HuH-7 (cell line): Measurements from ENCODE around the gene PRKCH.

Experiments
- DNase-seq: peaks from one replicate; pipeline ENCODE4 v3.0.0; 2011; ENCODE audit warnings: low spot score

Gene PRKCH

DNA sequence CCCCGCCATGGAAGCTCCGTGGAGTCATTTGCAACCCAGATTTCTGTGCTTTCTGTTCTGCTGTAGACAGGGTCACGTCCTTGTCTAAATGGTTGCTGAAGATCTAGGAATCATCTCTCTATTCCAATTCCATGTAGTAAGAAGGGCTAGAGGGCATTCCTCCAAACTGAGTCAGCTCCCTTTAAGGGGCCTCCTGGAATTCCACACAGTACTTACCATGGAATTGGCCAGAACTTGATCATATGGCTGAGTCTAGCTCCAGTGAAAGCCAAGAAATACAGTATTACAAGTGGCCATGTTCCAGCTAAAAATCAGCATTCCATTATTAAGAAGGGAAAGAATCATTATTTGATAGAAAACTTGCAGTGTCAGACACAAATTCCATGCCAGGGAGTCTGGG, 171.9 kb downstream of the PRKCH start:
- no peak for DNase-seq

DNA sequence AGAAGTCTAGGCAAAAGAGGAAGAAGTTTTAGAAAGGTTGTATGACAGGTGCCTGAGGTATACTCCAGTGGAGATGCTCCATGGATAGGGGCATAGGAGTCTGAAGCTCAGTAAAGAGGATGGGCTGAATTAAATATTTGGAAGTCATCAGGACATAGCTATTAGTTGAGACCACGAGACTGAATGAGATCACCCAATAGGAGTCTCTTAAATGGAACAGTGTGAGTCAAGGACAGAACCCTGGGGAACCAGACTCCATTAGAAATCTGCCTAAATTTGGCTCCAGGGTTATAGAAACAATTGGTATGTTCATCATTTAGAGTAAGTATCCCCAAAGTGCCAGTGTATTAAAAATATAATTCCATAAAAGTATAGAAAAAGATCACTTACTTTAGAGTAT, 172.6 kb downstream of the PRKCH start:
- no peak for DNase-seq

DNA sequence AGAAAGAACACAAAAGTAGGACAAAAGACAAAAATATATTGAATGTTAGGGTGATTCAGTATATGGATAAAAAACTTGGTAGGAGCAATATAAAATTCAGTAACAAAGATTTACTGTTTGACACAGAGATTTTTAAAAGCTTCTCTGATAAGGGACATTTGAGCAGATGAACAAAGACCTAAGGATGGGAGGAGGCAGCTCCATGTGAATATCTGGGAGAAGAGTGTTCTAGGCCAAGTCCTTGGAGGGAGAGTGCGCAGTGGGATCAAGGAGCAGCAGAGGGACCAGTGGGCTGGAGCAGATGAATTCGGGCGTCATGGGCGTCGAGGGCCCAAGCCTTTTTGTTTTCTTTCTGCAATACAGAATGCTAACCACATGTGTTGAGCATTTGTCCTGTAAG, 174.4 kb downstream of the PRKCH start:
- DNase-seq = no peak

DNA sequence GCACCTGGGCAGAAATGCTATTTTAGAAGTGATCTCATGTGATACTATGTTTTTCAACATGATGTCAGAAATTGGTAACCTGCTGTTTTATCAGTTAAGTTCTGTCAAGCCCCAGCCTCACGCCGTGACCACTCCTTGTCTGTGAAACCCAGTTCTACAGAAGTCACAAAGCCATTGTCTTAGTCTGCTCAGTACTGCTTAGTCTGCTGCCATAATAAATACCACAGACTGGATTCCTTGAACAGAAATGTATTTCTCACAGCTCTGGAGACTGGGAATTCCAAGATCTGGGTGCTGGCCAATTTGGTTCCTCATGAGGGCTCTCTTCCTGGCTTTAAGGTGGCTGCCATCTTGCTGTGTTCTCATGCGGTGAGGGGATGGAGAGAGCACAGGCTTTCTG, 176.9 kb downstream of the PRKCH start:
- no peak for DNase-seq

DNA sequence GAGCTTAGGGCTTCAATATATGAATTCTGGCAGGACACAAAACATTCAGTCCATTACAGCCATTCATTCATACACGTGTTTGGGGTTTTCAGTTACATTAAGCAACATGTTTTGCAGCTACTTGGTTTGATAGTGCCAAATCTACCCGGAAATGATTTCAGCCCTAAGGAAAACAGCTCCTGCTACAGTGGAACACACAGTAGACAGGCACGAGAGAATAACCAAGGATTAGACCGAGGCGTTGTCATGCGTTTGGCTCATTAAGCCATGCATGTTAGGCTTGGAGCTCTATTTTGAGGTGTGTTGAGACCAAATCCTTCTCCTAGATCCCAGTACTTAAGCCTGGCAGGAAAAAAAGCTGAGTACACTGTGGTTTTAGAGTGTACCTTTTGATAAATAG, 177.4 kb downstream of the PRKCH start:
- DNase-seq = no peak

DNA sequence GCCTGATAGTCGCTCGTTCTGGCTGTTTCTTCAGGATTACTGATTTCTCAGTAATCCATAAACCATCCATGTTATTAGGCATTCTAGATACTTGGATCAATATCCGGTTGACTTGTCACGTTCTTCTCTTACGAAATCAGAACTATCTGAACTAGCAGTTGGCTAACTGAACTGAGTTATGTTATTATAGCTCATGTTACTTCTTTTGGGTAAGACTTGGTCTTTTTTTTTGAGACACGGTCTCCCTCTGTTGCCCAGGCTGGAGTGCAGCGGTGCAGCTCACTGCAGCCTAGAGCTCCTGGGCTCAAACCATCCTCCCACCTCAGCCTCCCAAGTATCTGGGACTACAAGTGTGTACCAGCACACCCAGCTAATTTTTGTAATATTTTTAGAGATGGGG, 178.6 kb downstream of the PRKCH start:
- DNase-seq = no peak

DNA sequence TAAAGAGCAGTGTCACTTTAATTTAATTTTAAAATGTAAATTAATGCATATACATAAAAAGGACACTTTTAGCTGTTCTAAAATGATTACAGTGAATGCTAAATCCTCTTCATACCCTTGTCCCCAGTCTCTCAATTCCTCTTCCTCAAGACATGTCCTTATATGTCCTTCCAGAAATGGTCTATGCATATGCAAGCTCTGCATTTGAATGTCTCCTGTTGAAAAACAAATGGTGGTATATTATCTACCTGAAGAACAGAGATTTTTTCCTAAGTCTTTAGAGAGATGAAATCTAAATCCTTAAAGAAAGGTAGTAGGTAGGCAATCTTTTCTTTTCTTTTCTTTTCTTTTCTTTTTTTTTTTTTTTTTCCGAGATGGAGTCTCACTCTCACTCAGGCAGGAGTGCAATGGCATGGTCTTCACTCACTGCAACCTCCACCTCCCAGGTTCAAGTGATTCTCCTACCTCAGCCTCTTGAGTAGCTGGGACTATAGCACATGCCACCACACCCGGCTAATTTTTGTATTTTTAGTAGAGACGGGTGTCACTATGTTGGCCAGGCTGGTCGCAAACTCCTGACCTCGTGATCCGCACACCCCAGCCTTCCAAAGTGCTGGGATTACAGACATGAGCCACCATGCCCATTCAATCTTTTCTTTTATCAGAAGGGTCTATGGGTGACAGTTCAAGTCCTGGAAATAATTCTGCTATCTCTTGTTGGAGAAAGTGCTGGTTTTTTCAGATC, 180.5 kb downstream of the PRKCH start:
- no peak for DNase-seq

DNA sequence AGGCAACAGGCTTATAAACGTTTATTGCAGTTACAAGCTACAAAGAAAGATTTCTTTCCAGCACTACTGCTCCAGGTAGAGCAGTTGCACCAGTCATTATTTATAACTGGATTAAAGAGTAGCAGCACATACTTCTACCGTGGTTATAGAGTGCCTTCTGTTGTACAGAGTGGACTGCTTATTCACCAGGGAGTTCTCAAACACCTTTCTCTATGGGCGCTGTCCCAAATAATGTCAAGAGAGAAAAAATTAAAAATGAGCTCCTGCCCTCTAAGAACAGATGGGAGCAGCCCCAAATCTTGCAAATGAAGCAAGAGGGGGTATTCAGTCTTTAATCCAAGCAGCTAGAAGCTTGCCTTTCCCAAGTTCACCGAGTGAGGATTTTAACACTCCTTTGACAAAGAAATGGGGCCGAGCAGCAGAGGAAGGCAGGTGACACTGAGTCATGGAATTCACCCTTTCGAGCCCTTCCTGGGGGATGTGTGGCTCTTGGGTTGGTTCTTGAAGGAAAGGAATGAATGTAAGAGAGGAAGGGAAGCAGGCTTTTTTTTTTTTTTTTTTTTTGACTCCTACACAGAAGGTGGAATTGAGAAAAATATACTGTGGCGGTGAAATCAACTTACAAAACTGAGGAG, 181.2 kb downstream of the PRKCH start:
- DNase-seq = no peak

DNA sequence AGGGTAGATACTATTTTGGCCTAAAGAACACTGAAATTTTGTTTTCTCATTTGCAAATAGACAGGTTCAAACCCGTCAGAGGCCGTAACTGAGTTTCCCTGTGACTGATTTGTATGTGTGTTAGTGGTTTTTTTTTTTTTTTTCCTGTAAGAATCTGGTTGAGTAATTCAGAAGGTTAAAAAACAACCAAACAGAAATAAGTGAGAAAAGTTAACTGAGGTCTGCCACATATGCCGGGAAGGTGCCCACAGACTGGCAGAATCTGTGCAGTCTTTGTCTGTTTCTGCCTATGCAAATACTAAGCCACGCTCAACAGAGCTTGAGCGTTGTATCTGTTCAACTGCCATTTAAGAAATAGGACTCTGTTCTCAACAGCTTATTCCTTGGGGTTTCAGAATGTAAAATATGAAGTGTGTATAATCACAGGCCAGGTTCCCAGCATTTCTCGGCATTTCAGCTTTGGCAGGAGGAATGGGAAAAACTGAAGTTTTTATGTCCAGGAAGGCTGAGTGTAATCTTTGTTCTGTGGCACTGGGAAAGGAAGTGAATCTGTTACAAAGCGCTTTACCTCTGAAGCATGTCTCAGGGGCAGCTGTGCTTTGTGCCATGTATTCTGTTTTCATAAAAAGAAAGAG, 181.9 kb downstream of the PRKCH start:
- no peak for DNase-seq

DNA sequence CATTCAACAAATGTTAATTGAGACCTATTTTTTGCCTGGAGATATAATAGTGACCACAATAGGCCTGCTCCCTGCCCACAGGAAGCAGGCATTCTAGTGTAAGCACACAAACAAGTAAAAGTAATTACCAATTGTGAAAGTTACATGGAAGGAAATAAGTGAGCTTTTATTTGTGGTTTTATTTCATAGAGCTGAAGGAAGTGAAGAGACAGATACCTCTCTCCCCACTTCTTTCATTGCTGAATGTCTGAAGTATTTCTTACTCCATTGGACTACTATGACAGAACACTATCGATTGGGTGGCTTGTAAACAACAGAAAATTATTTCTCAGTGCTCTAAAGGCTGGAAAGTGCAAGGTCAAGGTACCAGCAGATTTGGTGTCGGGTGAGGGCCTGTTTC, 183.5 kb downstream of the PRKCH start:
- no peak for DNase-seq

DNA sequence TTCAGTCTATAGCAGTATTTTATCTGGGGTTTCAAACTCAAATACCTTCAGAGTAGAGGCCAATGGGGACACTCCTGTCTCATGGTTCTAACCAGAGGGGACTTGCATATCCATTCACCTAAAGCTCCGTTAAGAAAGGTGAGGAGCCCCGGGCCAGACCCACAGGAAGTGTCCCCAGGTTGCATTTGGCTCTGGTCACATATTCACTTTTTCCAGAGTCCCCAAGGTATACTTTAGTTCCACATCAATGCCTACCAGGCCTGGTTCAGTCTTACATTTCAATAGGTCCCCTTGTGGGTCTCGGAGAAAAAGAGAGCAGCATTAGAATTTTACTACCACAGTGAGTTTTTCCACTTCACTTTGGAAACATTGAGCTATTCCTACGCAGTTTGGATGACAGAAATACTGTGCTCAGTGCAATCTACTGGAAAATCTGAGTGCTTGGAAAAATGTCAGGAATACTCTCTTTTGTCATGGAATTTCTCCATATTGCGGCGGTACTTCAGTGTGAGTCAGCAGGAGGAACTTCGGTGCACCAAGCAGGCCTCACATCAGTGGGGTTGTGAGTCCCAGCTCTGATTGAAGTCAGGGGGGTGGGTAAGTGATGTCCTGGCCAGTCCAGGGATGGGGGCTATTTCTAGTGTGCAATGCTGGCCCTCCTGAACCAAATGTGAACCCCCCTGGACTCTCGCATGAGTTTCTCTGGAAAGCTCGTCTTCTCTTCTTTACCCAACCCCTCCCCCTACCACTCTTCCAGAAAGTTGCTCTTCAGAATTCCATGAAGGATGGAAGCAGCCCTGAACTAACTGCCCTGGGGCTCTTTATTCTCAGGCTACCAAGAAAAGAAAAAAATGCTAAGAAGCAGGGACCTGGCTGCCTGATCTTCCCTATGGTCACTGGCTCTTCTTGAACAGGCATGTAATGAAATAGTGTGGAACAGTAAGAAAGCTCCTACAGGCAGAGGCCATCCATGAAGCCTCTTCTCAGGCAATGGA, 184.7 kb downstream of the PRKCH start:
- DNase-seq = no peak

DNA sequence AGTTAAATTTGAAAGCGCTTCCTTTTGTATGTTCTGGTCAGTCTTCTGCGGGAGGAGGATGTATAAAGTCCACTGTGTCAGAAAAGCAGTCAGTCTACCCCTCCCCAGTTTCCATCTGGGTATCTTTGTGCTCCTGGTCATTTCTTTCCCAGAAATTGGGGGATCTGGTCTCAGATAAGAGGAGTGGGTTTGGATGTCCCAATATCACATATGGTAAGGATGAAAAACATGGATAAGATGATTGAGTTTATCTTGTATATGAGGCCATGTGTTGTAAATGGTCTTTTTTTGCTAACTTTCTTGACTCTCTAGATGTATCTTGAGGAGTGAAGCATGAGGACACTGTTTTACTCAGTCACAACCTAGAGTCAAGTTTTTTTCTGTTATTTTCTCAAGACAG, 187.1 kb downstream of the PRKCH start:
- no peak for DNase-seq

DNA sequence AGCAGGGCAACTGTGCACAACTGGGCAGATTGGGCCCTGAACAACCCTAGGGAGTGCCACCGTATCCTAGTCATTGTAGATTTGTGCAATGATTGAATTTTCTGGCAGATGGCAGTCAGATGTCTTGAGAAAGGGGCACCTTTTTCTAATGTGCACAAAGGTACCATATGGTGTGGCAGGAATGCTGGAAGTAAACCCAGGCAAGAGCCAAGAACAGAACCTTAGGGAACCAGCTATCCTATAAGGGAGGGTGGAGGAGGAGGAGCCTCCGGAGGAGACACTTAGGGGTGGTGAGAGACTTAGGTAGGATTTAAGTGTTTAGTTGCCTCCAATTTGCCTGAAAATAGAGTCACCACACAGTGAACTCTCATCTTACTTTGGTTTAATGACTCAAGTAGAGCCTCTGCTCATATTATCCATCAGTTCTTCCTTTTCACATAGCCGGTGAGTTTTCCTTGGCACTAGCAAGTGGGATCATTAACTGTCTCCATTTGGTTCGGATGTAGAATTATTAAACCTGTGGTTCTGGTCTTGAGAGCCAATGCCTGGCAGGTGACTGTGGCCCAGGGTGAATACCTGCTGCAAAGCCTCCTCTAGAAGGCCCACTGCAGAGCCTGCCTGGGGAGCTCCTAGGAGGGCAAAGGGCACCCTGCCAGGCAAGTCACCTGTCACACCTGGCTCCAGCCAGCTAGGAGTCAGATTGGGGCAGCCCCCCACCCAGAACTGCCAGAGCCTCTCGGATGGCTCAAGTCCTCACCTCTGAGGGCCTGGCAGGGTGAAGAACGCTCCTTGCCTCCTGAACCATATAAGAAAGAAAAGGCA, 189.6 kb downstream of the PRKCH start:
- DNase-seq = no peak

DNA sequence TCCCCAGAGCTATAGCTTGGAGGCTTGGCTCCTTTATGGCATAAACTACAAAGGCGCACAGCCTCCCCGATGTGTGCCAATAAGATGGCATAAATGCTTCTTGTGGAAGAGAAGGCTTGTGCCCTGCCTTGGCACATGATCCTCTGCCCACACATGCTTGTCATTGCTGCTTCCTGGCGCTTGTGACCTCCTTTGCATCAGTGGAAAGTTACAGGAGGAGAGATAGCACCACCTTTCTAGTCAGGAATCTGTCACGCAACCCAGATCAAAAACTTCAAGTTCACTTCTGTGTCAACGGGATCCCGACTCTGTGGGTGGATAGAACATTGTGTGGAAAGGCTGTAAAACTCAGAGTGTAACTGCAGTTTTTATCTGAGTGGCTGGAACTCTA, 190.2 kb downstream of the PRKCH start:
- DNase-seq = no peak

DNA sequence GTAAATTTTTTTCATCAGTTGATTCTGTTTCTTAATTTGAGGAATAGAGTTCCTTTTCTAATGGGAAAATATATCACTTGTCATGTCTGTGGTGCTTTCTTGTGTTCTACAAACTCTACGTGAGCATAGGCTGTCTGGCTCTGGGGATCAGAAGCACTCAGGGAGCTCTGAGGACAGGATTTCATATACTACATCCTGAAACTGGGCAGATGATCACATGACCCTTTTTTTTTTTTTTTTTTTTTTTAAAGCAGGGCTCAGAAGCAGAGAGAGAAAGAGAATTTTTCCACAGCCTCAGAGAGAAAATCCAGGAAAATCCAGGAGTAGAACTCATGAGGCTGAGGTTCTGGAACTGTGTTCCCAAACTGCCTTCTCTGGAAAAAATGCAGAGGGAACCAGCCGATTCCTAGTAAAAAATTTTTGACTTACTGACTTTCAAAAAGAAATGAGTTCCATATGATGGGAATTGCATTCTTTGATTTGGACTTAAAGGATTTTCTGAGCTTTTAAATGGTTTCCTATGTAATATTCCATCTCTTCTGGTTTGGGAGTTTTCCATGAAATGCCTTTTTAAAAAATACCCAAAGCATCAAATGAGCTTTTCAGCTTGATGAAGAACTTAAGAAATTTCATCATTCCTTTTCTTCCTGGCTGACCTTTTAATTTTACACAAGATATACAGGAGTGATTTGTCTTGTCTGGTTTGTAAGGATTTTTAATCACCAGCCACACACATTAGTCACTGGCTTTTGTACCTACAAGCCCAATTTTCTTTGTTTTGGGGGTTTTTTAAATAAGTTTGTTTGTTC, 190.9 kb downstream of the PRKCH start:
- no peak for DNase-seq

DNA sequence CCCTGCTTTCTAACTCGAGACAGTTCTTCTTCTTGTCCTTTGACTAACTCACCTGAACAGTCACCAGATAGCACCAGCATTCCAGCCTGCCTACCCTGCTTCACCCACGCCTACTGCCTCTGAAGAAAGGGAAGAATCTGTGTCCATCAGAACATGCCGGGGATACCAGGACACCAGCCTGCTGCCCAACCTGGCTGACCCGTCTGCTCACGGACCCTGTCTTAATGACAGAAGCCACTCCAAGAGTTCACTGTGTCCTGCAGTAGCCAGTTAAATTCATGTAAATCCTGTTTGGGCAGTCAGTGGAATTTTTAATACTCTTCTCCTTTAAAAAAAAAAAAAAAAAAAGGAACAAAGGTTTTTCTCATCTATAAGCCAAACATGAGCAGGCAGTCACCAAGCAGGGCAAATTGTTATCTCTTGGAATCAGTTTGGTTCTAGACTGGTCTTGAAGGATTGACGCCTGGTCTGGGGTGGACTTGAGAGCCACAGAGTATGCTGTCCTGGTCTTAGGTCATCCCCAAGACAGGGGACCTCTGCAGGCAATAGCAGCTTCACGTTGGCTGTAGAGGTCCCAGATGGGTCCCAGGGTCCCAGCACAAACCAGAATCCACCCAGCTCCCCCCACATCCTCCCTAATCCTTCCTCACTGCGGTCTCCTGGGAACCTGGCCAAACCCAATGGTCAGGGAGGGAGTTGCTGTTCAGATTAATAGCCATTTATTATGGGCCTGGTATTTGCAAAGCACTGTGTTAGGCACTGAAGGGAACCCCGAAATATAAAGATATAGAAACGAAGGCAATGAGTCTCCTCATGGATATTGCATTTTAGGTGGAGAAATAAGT, 192.8 kb downstream of the PRKCH start:
- no peak for DNase-seq

DNA sequence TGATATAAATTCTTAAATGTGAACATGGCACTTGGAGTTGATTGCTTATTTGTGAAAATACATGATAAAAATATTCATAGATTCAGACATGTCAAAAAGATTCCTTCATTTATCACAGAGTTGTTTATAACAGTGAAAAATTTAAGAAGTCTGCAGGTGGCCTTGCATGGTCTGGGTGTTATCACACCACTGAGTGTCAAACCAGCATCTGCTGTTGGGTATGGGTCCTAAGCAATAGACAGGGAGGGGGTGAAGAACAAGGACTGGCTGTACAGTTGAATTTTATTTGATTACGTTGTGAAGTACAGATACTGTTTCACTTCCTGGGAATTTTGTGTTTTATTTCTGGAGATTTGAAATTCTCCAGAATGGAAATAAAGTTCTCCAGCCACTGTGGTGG, 193.5 kb downstream of the PRKCH start:
- no peak for DNase-seq

DNA sequence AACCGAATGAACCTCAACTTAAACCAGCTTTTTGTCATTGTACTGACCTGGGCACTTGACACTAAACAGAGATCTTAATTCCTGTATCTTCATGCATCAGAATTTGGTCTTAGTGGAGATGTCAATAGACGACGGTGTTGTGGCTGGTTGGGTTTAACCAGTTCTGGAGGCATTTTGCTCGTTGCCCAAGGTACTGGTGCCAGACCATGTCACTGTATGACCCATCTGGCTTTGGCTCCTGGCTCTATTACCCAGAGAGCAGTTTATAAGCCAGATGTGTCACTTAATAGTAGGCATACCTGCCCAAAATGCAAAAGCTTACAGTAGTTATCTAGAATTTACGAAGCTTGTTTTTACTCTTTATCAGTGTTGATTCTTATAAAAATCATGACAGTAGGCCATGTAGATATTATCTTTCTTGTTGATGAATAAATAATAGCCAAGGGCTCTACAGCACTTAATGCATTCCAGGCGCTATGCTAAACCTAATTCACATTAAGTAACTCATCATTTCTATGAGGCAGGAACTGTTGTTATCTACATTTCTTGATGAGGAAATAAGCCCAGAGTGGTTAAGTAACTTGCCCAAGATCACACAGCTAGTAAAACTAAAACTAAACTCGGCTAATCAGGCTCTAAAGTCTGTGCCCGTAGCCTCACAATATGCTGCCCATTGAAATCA, 194.2 kb downstream of the PRKCH start:
- no peak for DNase-seq

DNA sequence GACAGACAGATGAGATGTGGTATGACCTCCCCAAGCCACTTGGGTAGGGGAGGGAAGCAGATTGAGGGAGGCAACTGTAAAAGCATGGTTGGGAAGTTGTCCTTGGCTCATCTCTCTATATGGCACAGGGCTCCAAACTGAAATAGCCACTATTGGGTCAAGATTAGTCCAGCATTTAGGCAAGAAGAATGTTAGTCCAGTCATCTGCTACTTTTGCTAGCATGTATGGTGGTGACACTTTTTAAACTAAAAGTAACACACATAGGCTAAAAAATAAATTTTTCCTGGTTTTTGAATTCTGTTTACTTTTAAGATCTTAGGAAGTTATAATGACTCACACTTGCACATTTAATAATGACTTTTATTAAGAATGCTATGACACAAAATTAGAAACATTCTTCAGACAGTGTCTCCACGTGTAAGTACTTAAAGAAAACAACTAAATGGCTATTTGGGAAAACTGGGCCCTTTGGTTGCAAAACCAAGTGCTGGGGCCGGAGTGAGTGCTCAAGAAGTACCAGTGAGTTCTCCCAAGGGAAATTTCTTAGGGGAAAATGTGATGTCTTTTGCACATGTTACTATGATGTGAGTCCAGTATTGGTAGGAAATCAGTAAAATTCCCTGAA, 194.9 kb downstream of the PRKCH start:
- no peak for DNase-seq
